Fibroblast of pulmonary artery (primary cell): ENCODE data around the gene TTC39C.
A peak's percentile ranks its signal among the peaks of the same experiment; 100 is the strongest.

Experiments used
- DNase-seq: peaks from one replicate; pipeline ENCODE4 v3.0.0-alpha.2; 2010; ENCODE audit warnings: low read depth
- H3K4me3 ChIP-seq: replicated peaks from 2 replicates; pipeline ENCODE4 v1.5.1; 2011; ENCODE audit warnings: low read depth, mild to moderate bottlenecking, control low read depth, low read length, moderate library complexity
- TF ChIP-seq, protein P1 (sequence below): IDR thresholded peaks from 2 replicates; pipeline ENCODE4 v1.5.1; 2011; ENCODE audit warnings: mild to moderate bottlenecking, control low read depth, low read length, inconsistent platforms; ENCODE audit errors: missing control alignments

Gene TTC39C

DNA sequence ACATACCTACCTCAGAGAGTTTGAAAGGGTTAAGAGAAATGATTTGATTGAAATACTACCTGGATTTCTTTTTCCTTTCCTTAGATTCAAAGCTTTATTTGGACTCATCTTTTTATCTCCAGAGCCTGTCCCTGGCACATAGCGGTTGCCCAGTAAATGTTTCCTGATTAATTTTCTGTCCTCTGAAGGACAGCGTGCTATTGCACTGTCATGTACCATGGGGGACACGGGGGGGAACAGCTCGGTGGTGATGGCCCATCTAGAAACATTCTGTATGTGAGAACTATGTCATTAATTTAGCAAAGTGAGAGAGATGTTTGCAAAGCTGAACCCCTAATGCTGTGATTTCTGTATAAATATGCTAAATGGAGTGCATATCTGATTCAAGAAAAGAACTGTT, 97.9 kb downstream of the TTC39C start:
- DNase-seq: no peak
- no peak overlapping the region for H3K4me3 ChIP-seq
- TF ChIP-seq, protein P1, sequence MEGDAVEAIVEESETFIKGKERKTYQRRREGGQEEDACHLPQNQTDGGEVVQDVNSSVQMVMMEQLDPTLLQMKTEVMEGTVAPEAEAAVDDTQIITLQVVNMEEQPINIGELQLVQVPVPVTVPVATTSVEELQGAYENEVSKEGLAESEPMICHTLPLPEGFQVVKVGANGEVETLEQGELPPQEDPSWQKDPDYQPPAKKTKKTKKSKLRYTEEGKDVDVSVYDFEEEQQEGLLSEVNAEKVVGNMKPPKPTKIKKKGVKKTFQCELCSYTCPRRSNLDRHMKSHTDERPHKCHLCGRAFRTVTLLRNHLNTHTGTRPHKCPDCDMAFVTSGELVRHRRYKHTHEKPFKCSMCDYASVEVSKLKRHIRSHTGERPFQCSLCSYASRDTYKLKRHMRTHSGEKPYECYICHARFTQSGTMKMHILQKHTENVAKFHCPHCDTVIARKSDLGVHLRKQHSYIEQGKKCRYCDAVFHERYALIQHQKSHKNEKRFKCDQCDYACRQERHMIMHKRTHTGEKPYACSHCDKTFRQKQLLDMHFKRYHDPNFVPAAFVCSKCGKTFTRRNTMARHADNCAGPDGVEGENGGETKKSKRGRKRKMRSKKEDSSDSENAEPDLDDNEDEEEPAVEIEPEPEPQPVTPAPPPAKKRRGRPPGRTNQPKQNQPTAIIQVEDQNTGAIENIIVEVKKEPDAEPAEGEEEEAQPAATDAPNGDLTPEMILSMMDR: no peak

DNA sequence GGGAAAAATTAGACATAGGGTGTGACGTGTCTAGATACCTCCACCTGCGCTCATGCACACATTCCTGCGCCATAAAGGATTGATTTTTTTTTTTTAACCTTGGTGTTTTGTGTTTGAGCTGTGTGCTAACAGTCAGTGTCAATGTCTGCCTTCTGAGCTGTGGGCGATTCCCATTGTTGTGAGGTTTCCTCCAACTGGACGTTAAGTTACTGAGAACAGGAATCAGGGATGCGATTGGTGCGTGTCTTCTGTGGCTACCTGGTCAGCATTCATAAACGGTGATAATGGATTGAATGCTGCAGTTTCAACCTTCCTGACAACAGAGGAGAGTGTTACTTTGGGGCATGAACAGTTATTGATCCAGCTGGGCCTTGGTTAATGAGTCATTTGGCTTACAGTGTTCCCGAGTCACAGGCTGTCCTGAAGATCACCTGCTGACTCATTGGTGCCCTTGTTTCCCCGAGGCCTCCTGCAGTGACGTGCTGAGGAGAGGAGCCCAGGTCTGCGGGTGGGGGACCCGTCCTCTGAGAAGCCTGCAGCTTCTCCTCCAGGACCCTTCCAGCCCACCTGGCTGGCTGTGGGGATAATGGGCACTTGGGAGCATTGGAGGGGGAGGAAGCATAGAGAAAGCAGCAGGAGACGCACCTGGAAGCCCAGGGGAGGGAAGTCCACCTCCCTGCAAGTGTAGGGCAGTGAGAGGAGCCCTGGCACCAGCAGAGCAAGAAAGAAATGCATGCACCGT, 98.5 kb downstream of the TTC39C start:
- no peak overlapping the region for H3K4me3 ChIP-seq
- TF ChIP-seq, protein P1: no peak
- DNase-seq: no peak

DNA sequence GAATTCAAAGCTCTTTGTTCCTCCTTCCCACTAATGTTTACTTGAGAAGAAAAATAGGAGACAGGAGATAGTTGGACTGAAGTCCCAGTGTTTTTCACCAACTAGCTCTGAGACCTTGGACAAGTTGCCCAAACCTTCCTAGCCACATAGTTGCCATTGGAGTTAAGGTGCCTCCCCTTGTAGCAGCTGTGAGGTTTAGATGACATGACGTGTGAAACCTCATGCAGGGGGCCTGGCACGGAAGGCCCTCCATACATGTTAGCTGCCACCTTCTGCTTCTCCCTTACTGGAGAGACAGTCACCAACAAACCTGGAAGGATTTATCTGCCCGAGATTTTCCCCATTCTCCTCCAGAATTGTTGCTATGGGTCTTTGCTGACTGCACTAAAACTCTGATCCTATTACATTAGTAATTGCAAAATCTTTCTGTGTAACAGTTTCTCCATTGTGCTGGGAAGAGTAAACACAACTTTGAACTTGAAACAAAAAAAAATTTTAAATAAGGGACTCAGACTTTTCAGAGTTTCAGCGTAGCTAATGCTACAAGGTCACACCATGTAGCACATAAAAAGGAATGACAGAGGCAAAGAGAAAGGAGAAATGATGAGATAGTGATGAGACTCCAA, 100.5 kb downstream of the TTC39C start:
- TF ChIP-seq, protein P1: no peak
- DNase-seq: no peak
- no peak overlapping the region for H3K4me3 ChIP-seq

DNA sequence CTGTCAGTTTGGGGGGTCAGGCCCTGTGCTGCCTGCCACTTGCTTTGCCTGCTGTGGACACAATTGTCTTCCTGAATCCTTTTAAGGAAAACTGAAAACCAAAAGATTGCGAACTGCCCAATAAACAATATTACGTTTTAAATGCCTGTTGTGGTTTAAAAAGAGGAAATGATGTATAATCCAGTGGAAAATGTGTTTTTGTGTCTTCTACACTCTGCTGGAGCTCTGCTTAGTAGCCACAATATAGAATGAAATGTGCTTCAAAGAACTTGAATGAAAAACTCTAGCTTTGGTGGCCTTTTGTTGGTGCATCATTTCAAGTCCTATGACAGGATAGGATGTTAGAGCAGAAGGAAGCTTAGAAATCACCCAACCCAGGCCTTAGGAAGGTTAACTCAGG, 101.1 kb downstream of the TTC39C start:
- no peak for DNase-seq
- no peak overlapping the region for H3K4me3 ChIP-seq
- TF ChIP-seq, protein P1: no peak

DNA sequence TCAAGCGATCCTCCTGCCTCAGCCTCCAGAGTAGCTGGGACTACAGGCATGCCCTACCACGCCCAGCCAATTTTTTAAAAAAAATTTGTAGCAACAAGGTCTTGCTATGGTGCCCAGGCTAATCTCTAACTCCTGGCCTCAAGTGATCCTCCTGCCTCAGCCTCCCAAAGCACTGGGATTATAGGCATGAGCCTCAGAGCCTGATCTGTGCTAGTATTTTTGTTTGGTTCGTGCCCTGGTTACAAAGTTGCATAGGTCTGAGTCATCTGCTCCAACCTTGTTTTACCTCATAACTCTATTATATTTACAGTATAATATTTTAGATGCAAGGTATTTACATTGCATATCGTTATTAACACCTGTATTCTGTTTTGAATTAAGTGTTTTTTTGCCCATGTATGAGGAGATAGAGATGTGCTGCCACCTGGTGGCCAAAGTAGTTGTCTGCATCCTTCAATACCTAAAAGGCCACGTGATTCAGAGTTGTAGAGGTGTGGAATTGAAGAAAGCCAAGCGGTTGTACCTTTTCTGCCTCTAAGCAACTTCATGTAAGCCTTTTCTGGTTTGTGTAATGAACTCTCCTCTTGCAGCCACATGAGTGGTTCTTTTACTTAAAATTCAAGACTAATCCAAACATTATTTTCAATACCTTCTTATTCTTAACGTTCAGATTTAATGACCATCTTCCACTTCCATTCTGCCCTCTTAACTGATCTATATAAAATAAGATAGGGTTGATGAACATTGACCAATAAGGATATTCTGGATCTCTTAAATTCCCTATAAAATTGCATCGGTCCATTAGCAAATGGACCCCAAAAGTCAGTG, 104.4 kb downstream of the TTC39C start:
- peak; percentile 85 for DNase-seq
- TF ChIP-seq, protein P1: peak; percentile 74
- H3K4me3 ChIP-seq: no peak overlapping the region

DNA sequence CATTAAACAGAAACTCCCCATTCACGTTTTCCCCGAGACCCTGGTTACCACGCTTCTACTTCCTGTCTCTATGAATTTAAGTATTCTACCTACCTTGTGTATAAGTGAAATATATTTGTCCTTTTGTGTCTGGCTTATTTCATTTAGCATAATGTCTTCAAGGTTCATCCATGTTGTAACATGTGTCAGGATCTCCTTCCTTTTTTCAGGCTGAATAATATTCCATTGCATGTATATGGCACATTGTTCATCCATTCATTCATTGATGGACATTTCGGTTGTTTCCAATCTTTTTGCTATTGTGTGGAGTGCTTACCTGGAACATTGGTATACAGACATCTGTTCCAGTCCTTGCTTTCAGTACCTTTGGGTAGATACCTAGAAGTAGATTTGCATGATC, 106.1 kb downstream of the TTC39C start:
- no peak overlapping the region for H3K4me3 ChIP-seq
- TF ChIP-seq, protein P1: no peak
- no peak for DNase-seq
